ENCODE measurements around the gene PODXL2.

DNA sequence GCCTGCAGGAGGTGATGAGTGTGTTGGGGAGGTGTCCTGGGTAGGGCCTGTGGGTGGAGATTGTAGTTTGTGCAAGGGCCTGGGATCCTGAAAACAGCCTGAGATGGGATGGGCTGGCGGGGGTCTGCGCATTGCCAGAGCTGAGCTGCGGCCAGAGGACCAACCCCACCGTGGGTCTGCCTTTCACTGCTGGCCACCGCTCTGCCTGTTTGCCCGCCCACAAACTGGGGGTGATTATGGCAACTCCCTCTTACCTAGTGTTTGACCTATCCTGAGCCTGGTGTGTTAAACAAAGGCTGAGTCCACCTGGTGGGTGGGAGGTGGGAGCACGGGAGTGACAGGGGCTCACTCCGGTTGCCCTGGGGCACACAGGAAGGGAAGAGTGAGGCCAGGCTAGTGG lies 53.6 kb downstream of the PODXL2 start:
- no peak for TF ChIP-seq CTCF (IDR thresholded peaks at IDR 0.05)
- no peak for TF ChIP-seq POLR2AphosphoS5 (IDR thresholded peaks at IDR 0.05)
- TF ChIP-seq POLR2A (IDR thresholded peaks at IDR 0.05) = no peak

Data from transverse colon (tissue), 4 donors.